Measurements from ENCODE around the gene APOB.

Gene APOB

GRCh38 chr2:20955277-20956026, 88.4 kb downstream of the APOB start:
- H3K27me3 ChIP-seq (ENCODE audit: insufficient read depth, poor library complexity, severe bottlenecking), result no peaks in the 10 kb centered on the region
- no peak overlapping the region for H3K27ac ChIP-seq (replicated peaks)
- DNase-seq (ENCODE audit: low read depth in 1 of 2, low spot score in 1 of 2), result no peak
- TF ChIP-seq REST (IDR thresholded peaks at IDR 0.05; ENCODE audit: insufficient replicate concordance, low read depth) (no peak), SPI1 (IDR thresholded peaks at IDR 0.05; ENCODE audit: borderline replicate concordance, low read depth) (no peak), GABPA (IDR thresholded peaks at IDR 0.05; ENCODE audit: low read depth) (no peak), CTCF (IDR thresholded peaks at IDR 0.05; ENCODE audit: insufficient read depth, low read length) (no peak), POLR2AphosphoS5 (IDR thresholded peaks at IDR 0.05; ENCODE audit: low read depth) (no peak)
- no peak overlapping the region for H3K4me3 ChIP-seq (replicated peaks; ENCODE audit: insufficient read depth, low read length)

GRCh38 chr2:20953146-20953824, 90.6 kb downstream of the APOB start:
- Histone ChIP-seq H3K27me3 (ENCODE audit: insufficient read depth, poor library complexity, severe bottlenecking) (peaks cover 2% of the 10 kb centered on the region), H3K4me3 (replicated peaks; ENCODE audit: insufficient read depth, low read length) (no peak overlapping the region), H3K27ac (replicated peaks) (no peak overlapping the region)
- TF ChIP-seq REST (IDR thresholded peaks at IDR 0.05; ENCODE audit: insufficient replicate concordance, low read depth) (no peak), POLR2AphosphoS5 (IDR thresholded peaks at IDR 0.05; ENCODE audit: low read depth) (no peak), GABPA (IDR thresholded peaks at IDR 0.05; ENCODE audit: low read depth) (no peak), SPI1 (IDR thresholded peaks at IDR 0.05; ENCODE audit: borderline replicate concordance, low read depth) (no peak), CTCF (IDR thresholded peaks at IDR 0.05; ENCODE audit: insufficient read depth, low read length) (no peak)
- no peak for DNase-seq (ENCODE audit: low read depth in 1 of 2, low spot score in 1 of 2)

Measured in HL-60 (cell line).